ENCODE data around the gene UBAP1L.

- TF ChIP-seq EZH2 (IDR thresholded peaks at IDR 0.05; ENCODE audit: insufficient read depth, poor library complexity, severe bottlenecking) (no peak), EZH2phosphoT487 (IDR thresholded peaks at IDR 0.05; ENCODE audit: insufficient read depth, low read depth) (no peak)
Measured at GRCh38 chr15:65081758-65082157, 33.2 kb downstream of the UBAP1L start.
